ENCODE results near the gene FAM156A.

Gene FAM156A

GRCh38 chrX:53003111-53003510 lies 44.8 kb upstream of the FAM156A start:
- no peak for ATAC-seq
- TF ChIP-seq CREB5 (CRISPR knock-in tag; IDR thresholded peaks at IDR 0.05; ENCODE audit: low read depth) (no peak), SNAI2 (CRISPR knock-in tag; IDR thresholded peaks at IDR 0.05) (no peak), POU6F1 (CRISPR knock-in tag; IDR thresholded peaks at IDR 0.05; ENCODE audit: borderline replicate concordance, low read depth) (no peak), ZFP3 (CRISPR knock-in tag; IDR thresholded peaks at IDR 0.05) (no peak), ZNF565 (CRISPR knock-in tag; conservative IDR thresholded peaks at IDR 0.05; ENCODE audit: low read depth) (no peak), CSDC2 (CRISPR knock-in tag; IDR thresholded peaks at IDR 0.05) (no peak), ISL1 (CRISPR knock-in tag; IDR thresholded peaks at IDR 0.05) (no peak), ZC3H10 (CRISPR knock-in tag; IDR thresholded peaks at IDR 0.05) (no peak), PPARA (CRISPR knock-in tag; IDR thresholded peaks at IDR 0.05; ENCODE audit: borderline replicate concordance) (no peak), PATZ1 (CRISPR knock-in tag; IDR thresholded peaks at IDR 0.05; ENCODE audit: borderline replicate concordance) (no peak), ESRRG (CRISPR knock-in tag; IDR thresholded peaks at IDR 0.05) (no peak), GLIS3 (CRISPR knock-in tag; IDR thresholded peaks at IDR 0.05) (no peak), RARB (CRISPR knock-in tag; IDR thresholded peaks at IDR 0.05) (no peak), CSRNP3 (CRISPR knock-in tag; IDR thresholded peaks at IDR 0.05) (no peak), ARNTL (CRISPR knock-in tag; IDR thresholded peaks at IDR 0.05; ENCODE audit: borderline replicate concordance, low read depth) (no peak), ZFP30 (CRISPR knock-in tag; IDR thresholded peaks at IDR 0.05) (no peak), BACH2 (CRISPR knock-in tag; IDR thresholded peaks at IDR 0.05; ENCODE audit: borderline replicate concordance) (no peak), OSR1 (CRISPR knock-in tag; IDR thresholded peaks at IDR 0.05) (no peak)

GRCh38 chrX:53001958-53002357 lies 43.6 kb upstream of the FAM156A start:
- ATAC-seq = no peak
- TF ChIP-seq ZFP3 (CRISPR knock-in tag; IDR thresholded peaks at IDR 0.05) (no peak), TOX (CRISPR knock-in tag; IDR thresholded peaks at IDR 0.05; ENCODE audit: borderline replicate concordance) (no peak), GLIS3 (CRISPR knock-in tag; IDR thresholded peaks at IDR 0.05) (no peak), CSDC2 (CRISPR knock-in tag; IDR thresholded peaks at IDR 0.05) (no peak), POU6F1 (CRISPR knock-in tag; IDR thresholded peaks at IDR 0.05; ENCODE audit: borderline replicate concordance, low read depth) (no peak), CREB5 (CRISPR knock-in tag; IDR thresholded peaks at IDR 0.05; ENCODE audit: low read depth) (no peak), RARB (CRISPR knock-in tag; IDR thresholded peaks at IDR 0.05) (no peak), TSHZ2 (CRISPR knock-in tag; IDR thresholded peaks at IDR 0.05) (no peak), ZFP30 (CRISPR knock-in tag; IDR thresholded peaks at IDR 0.05) (no peak), ZNF565 (CRISPR knock-in tag; conservative IDR thresholded peaks at IDR 0.05; ENCODE audit: low read depth) (no peak), ZNF70 (CRISPR knock-in tag; IDR thresholded peaks at IDR 0.05) (no peak), BACH2 (CRISPR knock-in tag; IDR thresholded peaks at IDR 0.05; ENCODE audit: borderline replicate concordance) (no peak)

All from SK-N-SH treated with all-trans-retinoic acid at 6 μM for 48 hours (cell line).